Stimulated activated CD4-positive, alpha-beta T cell treated with anti-CD3 and anti-CD28 coated beads, Interleukin-1b, Interleukin-23, amount 100 ng/mL, for 48 hours (primary cell): ENCODE measurements around the gene PTP4A2.

ENCODE experiments used
- DNase-seq: peaks from one replicate; pipeline ENCODE4 v3.0.0-alpha.2; 2020

Gene PTP4A2

GRCh38 chr1:31857863-31858262, 80.3 kb downstream of the PTP4A2 start:
- DNase-seq: no peak
